Astrocyte (in vitro differentiated cells and primary cell): ENCODE data around the gene KLK7. TPM values are rescaled to one million over a fixed set of nuclear protein-coding genes. Genes with fewer than 3 reads are reported as not detected.
"Not testable (repeated sequence)": the region's sequence is repeated elsewhere in the genome, so short reads cannot be mapped to it uniquely, and the experiment has no call there.

Source experiments
- DNase-seq: peaks from one replicate; pipeline ENCODE4 v3.0.0-alpha.2; 2010; ENCODE audit warnings: low read depth
- FAIRE-seq: peaks from 2 replicates; lab custom pipeline; 2011; peaks lifted over from hg19 to GRCh38; lab: Jason Lieb, UNC
- H2AFZ ChIP-seq: 2 replicates; pipeline ENCODE4 v1.6.0; 2012; ENCODE audit warnings: low read depth, low read length, inconsistent platforms
- H3K27ac ChIP-seq: 2 replicates; pipeline ENCODE4 v1.5.1; 2011; ENCODE audit warnings: low read depth, low read length, inconsistent platforms
- H3K27me3 ChIP-seq: 2 replicates; pipeline ENCODE4 v1.6.0; 2011; ENCODE audit warnings: low read length, inconsistent platforms; ENCODE audit not compliant: insufficient read depth
- H3K36me3 ChIP-seq: 2 replicates; pipeline ENCODE4 v1.5.1; 2011; ENCODE audit warnings: low read length, inconsistent platforms; ENCODE audit not compliant: insufficient read depth
- H3K4me1 ChIP-seq: 2 replicates; pipeline ENCODE4 v1.5.1; 2011; ENCODE audit warnings: low read length, inconsistent platforms; ENCODE audit not compliant: insufficient read depth
- H3K4me2 ChIP-seq: 2 replicates; pipeline ENCODE4 v1.6.0; 2012; ENCODE audit warnings: low read length, inconsistent platforms
- H3K4me3 ChIP-seq: 2 replicates; pipeline ENCODE4 v1.5.1; 2011; ENCODE audit warnings: low read depth, mild to moderate bottlenecking, low read length, inconsistent platforms; ENCODE audit not compliant: insufficient read depth
- H3K79me2 ChIP-seq: 2 replicates; pipeline ENCODE4 v1.6.0; 2012; ENCODE audit warnings: mild to moderate bottlenecking, low read length, inconsistent platforms; ENCODE audit not compliant: insufficient read depth
- H3K9ac ChIP-seq: 2 replicates; pipeline ENCODE4 v1.6.0; 2012; ENCODE audit warnings: mild to moderate bottlenecking, low read length, inconsistent platforms
- H3K9me3 ChIP-seq: 2 replicates; pipeline ENCODE4 v1.5.1; 2012; ENCODE audit warnings: low read depth, mild to moderate bottlenecking, low read length, inconsistent platforms; ENCODE audit not compliant: insufficient read depth
- H4K20me1 ChIP-seq: 2 replicates; pipeline ENCODE4 v1.6.0; 2012; ENCODE audit warnings: low read length, inconsistent platforms; ENCODE audit not compliant: insufficient read depth
- H3K27ac Mint-ChIP-seq: one replicate; pipeline ENCODE4 v1.8.0; 2021; ENCODE audit warnings: mild to moderate bottlenecking, mixed read lengths; ENCODE audit not compliant: unreplicated experiment
- H3K27me3 Mint-ChIP-seq: one replicate; pipeline ENCODE4 v1.8.0; 2021; ENCODE audit warnings: low read depth, mixed read lengths; ENCODE audit not compliant: unreplicated experiment
- H3K36me3 Mint-ChIP-seq: one replicate; pipeline ENCODE4 v1.8.0; 2021; ENCODE audit warnings: low read depth, mixed read lengths; ENCODE audit not compliant: unreplicated experiment
- H3K4me1 Mint-ChIP-seq: one replicate; pipeline ENCODE4 v1.8.0; 2021; ENCODE audit warnings: low read depth, mixed read lengths; ENCODE audit not compliant: unreplicated experiment
- H3K4me3 Mint-ChIP-seq: one replicate; pipeline ENCODE4 v1.8.0; 2021; ENCODE audit warnings: mild to moderate bottlenecking, moderate library complexity, mixed read lengths; ENCODE audit not compliant: unreplicated experiment
- H3K9me3 Mint-ChIP-seq: one replicate; pipeline ENCODE4 v1.8.0; 2021; ENCODE audit warnings: mild to moderate bottlenecking, mixed read lengths; ENCODE audit not compliant: unreplicated experiment
- CTCF ChIP-seq: IDR thresholded peaks from 2 replicates; pipeline ENCODE4 v1.5.1; 2011; ENCODE audit warnings: low read depth, mild to moderate bottlenecking, inconsistent platforms, low read length, moderate library complexity; ENCODE audit not compliant: insufficient read depth
- EZH2 ChIP-seq: IDR thresholded peaks from 2 replicates; pipeline ENCODE4 v1.6.1; 2012; ENCODE audit warnings: mild to moderate bottlenecking, low read length, inconsistent platforms; ENCODE audit not compliant: insufficient read depth
- total RNA-seq: library from RNA; stranded (reverse); gene quantifications from 2 replicates; pipeline ENCODE4 v1.2.1, GENCODE V29; 2021

Gene KLK7
- total RNA-seq, 1 donor from 2014 or later, result not detected

GRCh38 chr19:50994129-50994528, 10.4 kb upstream of the KLK7 start:
- Histone ChIP-seq H3K36me3 (no peaks in the 10 kb centered on the region), H3K27ac (no peak overlapping the region), H3K4me2 (no peak overlapping the region), H3K79me2 (no peaks in the 10 kb centered on the region), H3K4me3 (no peak overlapping the region), H3K9me3 (no peaks in the 10 kb centered on the region), H3K4me1 (no peaks in the 10 kb centered on the region), H2AFZ (no peak overlapping the region), H4K20me1 (no peaks in the 10 kb centered on the region), H3K9ac (no peak overlapping the region), H3K27me3 (no peaks in the 10 kb centered on the region)
- H3K27me3 Mint-ChIP-seq, result peaks cover 28% of the 10 kb centered on the region
- FAIRE-seq (no peak), DNase-seq (no peak)
- H3K27ac Mint-ChIP-seq, result no peak overlapping the region
- H3K4me1 Mint-ChIP-seq, result no peaks in the 10 kb centered on the region
- H3K4me3 Mint-ChIP-seq, result no peak overlapping the region
- peaks cover 2% of the 10 kb centered on the region for H3K9me3 Mint-ChIP-seq
- H3K36me3 Mint-ChIP-seq, result no peaks in the 10 kb centered on the region
- TF ChIP-seq CTCF, result no peak
- TF ChIP-seq EZH2, result no peak

- H3K9me3 ChIP-seq, result no peaks in the 10 kb centered on the region
- no peaks in the 10 kb centered on the region for H3K27me3 ChIP-seq
- Mint-ChIP-seq H3K4me3 (no peak overlapping the region), H3K27me3 (peaks cover 28% of the 10 kb centered on the region), H3K27ac (no peak overlapping the region), H3K36me3 (no peaks in the 10 kb centered on the region), H3K9me3 (peaks cover 2% of the 10 kb centered on the region), H3K4me1 (no peaks in the 10 kb centered on the region)
- TF ChIP-seq CTCF (no peak), EZH2 (no peak)
- no peaks in the 10 kb centered on the region for H3K79me2 ChIP-seq
- H3K36me3 ChIP-seq, result no peaks in the 10 kb centered on the region
- no peak overlapping the region for H3K4me3 ChIP-seq
- FAIRE-seq (no peak), DNase-seq (no peak)
- no peak overlapping the region for H3K27ac ChIP-seq
- H2AFZ ChIP-seq, result no peak overlapping the region
- H4K20me1 ChIP-seq, result no peaks in the 10 kb centered on the region
- H3K4me2 ChIP-seq, result no peak overlapping the region
- no peaks in the 10 kb centered on the region for H3K4me1 ChIP-seq
- no peak overlapping the region for H3K9ac ChIP-seq
Observed at GRCh38 chr19:50992666-50993035, 8.9 kb upstream of the KLK7 start.

- FAIRE-seq, H3K9me3 Mint-ChIP-seq, H3K27me3 ChIP-seq, H3K27ac Mint-ChIP-seq, H3K4me1 ChIP-seq, H3K4me1 Mint-ChIP-seq, H3K4me3 ChIP-seq, H3K27ac ChIP-seq, H3K9me3 ChIP-seq, H3K36me3 ChIP-seq, H3K36me3 Mint-ChIP-seq, H3K9ac ChIP-seq, H3K4me3 Mint-ChIP-seq, DNase-seq, H3K4me2 ChIP-seq, H3K79me2 ChIP-seq, H4K20me1 ChIP-seq, H2AFZ ChIP-seq: not testable (repeated sequence)
- H3K27me3 Mint-ChIP-seq, result peaks cover 41% of the 10 kb centered on the region
Observed at GRCh38 chr19:50984416-50984815, 699 bp upstream of the KLK7 start.
